WI38 (cell line): ENCODE results near the gene ZDHHC24.
A peak's percentile ranks its signal among the peaks of the same experiment; 100 is the strongest.

Experiments used
- H3K4me3 ChIP-seq: 2 replicates; pipeline ENCODE4 v1.5.1; 2011; ENCODE audit warnings: low read depth, mild to moderate bottlenecking, control low read depth, low read length
- CTCF ChIP-seq: IDR thresholded peaks from 2 replicates; pipeline ENCODE4 v1.5.1; 2012; ENCODE audit warnings: low read depth, mild to moderate bottlenecking, control low read depth, low read length

ZDHHC24 gene

GRCh38 chr11:66570079-66570849 lies 24.4 kb upstream of the ZDHHC24 start:
- TF ChIP-seq CTCF = no peak
- H3K4me3 ChIP-seq = no peak overlapping the region

- H3K4me3 ChIP-seq = no peak overlapping the region
- TF ChIP-seq CTCF = no peak
Observed at GRCh38 chr11:66569076-66569475, 23.2 kb upstream of the ZDHHC24 start.

- no peak for TF ChIP-seq CTCF
- H3K4me3 ChIP-seq = peak within 1 kb of the TSS; percentile 44
Observed at GRCh38 chr11:66568124-66568916, 22.5 kb upstream of the ZDHHC24 start, which contains the start of gene CTSF. Gene CTSF (minus strand): TSS chr11:66568606. CDS start chr11:66568486, 120 bp downstream.

- no peak for TF ChIP-seq CTCF
- no peak overlapping the region; the same call in 1 of the 2 replicates for H3K4me3 ChIP-seq
Observed at GRCh38 chr11:66567787-66568123, 21.9 kb upstream of the ZDHHC24 start.

GRCh38 chr11:66566221-66566620 lies 20.4 kb upstream of the ZDHHC24 start:
- TF ChIP-seq CTCF = no peak
- H3K4me3 ChIP-seq = no peak overlapping the region

- H3K4me3 ChIP-seq = no peak overlapping the region
- TF ChIP-seq CTCF = no peak
Observed at GRCh38 chr11:66564984-66565383, 19.1 kb upstream of the ZDHHC24 start.

- H3K4me3 ChIP-seq = no peak overlapping the region
- TF ChIP-seq CTCF = no peak
Observed at GRCh38 chr11:66564538-66564937, 18.7 kb upstream of the ZDHHC24 start.
